ENCODE data around the gene CNMD.

- TF ChIP-seq CTCF (conservative IDR thresholded peaks at IDR 0.05) = no peak
- no peak for TF ChIP-seq EZH2 (IDR thresholded peaks at IDR 0.05; ENCODE audit: low read depth)
Observed at GRCh38 chr13:52686376-52686775, 53.2 kb downstream of the CNMD start.
